NCI-H2227 (cell line): Measurements from ENCODE around the gene SLC24A4.
"Not testable (repeated sequence)": the region's sequence is repeated elsewhere in the genome, so short reads cannot be mapped to it uniquely, and the experiment has no call there.

ENCODE experiments used
- DNase-seq: peaks from one replicate; lab custom pipeline; 2025; ENCODE audit not compliant: unreplicated experiment; lab: John Stamatoyannopoulos, UW

The SLC24A4 gene

DNA sequence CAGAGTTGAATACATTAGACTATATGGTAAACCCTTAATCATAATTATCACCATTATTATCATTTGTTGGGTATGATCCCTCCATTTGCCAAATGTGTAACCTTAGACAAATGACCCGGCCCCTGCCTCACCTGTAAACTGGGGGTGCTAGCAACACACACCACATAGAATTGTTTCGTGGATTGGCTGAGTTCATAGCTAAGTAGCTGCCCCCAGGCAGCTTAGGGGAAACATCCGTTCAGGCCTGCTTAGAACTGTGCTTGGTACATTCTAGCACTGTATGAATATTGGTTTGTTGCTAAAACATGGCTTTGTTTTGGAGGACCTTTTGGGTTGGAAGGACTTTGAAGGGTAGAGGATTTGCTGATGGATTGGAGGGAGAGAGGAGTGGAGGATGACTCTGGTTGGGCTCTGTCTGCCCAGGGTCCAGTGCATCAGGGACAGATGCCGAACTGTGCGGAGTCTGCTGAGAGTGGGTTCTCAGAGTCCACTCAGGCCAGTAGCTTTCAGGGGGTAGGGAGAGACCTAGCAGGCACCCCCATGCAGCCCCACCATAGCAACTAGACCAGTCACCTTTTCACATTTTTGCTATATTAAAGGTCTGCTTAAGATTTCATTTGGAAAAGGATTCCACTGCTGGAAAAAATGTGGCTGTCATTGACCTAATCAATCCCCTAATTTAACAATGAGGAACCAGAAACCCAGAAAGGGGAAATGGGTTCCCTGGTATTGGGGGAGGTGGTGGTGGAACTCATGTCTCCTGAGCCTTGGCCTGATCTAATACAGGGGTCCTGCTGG, 192.8 kb downstream of the SLC24A4 start:
- no peak for DNase-seq

DNA sequence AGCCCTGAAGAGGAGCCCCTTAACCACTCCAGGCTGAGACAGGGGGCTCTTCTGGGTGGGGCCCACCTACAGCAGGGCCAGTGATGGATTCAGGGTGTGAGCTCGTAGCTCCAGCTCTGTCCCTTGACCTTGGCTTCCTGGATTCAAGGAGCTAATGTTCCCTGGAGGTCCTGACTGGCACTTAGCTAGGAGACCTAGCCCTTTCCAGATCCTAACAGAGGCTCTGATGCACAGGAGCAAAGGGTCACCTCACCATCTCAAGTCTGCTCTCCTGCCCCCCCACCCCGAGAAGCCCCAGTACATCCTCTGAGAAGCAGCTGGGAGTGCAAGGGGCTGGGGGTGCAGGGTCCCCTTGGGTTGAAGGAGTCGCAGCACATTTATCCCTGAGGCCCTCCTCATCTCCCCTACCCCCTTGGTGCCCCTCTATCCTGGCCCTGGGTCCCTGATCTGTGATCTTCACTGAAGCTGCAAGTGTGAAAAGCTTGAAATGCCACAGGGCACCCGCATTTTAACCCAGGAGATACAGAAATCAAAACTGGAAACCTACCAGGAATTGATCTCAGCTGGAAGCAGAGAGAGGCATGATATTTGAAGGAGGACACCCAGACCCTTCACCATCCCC, 193.5 kb downstream of the SLC24A4 start:
- DNase-seq, result no peak

DNA sequence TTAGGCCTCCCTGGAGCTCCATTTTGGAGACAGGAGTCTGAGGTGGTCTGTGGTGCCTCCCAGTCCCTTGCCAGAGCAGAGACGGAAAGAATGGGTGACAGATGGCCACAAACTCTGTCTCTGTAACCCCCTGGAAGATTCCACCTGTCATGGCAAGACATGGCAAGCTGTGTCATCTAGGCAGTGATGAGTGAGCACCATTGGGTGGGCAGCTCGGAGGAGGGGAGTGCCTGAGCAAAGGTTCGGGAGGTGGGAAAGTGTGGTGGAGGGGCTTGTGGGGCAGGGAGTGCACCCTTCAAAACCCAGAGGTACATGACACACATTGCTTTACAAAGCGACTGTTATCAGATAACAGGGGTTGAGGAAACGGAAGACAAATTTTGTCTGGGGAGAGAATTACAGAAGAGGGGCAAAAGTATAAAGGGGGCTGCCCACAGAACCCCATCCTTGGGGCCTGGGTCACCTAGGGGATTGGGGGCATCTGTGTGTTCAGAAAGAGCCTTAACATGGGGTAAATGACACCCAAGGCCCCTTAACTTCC, 194.1 kb downstream of the SLC24A4 start:
- DNase-seq, result no peak

DNA sequence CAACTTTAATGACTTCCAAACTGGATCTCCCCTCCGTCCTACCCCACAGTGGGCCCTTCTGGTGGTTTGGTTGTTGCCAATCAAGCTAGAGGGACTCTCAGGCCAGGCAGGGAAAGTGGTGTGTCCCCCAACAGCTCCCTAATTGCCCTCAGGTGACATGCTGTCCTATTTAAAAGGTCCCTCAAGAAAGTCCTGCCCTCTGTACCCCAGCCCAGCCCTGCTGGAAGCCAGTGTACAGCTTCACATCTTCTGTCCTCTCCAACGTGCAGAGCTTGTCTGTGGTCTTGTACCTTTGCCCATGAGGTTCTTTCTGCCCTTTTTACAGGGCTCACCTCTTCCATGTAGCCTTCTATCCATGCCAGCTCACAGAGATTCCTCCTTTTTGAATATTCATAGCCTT, 194.8 kb downstream of the SLC24A4 start:
- DNase-seq, result no peak

DNA sequence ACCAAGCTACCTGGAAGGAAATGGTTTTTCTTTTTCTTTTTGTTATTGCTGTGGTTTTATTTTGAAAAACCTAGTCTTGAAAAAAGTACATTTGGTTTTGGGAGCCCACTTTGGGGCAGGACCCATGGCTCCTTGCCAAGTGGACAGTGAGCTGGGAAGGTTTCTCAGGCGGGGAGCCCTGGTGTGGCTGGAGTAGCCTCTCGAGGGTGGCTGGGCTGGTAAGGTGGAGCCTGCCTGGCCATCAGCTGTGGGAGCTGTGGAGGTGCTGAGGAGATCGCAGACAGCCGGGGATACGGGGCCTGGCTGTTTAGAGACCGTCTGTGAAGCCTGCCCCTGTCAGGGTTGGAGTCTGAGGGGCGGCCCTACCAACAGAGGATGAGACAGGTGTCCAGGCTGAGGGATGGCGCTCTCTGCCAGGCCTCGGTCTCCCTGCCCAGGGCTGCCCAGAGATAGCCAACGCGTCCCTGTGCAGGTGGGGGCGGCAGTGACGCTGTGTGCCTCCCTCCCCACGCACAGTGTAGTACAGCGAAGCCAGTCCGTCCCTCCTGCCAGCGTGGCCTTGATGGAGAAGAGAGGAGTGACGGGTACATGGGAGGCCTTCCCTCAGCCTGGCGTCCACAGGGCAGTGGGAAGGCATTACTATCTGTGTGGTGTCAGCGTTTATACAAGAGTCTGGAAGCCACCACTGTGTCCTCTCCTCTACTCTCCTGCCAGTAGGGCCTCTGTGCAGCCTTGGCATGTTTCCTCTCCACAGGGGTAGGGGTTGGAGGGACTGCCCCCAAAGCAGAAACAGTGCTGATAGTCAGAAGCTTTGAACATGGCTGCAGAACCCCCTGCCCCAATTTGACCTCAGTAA, 196.5 kb downstream of the SLC24A4 start:
- no peak for DNase-seq

DNA sequence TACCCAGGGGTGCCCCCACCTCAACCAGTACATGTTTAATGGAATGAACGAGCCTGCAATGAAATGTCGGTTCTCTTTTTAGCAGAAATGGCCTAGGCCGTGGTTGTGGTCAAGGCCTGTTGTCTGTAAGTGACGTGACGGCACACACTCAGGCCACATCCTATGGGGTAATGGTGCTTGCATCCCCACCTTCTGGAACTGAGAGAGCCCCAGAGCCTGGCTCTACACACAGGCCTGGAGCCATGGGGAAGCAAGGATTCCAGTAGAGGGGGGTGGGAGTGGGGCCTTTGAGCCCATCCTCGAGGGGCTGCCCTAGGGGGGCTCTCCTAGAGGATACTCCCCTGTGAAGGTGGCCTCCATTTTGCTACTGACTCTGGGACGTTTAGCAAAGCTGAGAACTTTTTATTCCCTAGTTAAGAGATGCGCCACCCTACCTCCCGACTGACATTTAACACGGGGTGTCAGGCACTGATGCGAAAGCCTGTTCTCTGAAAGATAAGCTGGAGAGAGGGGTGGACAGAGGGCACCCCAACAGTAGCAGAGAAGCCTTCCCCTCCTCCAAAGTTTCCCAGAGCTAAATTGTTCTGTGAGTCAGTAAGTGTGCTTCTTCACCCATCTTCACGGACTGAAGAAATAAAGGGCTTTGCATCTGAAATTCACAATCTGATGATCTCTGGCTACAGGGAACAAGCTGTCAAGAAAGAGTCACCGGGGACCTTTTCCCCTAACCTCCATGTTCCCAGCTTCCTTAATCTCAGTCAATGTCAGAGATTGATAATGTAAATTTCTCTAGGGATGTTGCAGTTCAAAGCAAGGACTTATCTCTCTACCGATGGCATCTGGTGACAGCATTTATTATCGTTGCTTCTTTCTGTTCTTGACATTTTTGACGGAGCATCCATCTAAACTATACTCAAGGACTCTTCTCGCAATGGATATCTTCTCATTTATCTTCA, 197.4 kb downstream of the SLC24A4 start:
- no peak for DNase-seq

DNA sequence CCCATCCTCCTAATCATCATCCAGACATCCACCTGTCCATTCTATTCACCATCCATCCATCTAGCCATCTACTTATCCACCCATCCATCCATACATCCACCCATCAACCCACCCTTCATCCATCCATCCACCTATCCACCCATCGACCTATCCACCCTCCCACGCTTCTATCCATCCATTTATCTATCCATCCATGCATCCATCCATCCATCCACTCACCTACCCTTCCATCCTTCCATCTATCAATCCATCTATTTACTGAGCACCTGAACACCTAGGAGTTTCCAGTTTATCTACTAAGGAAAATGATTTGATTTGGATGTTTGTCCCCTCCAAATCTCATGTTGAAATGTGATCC, 198.1 kb downstream of the SLC24A4 start:
- DNase-seq, result no peak

DNA sequence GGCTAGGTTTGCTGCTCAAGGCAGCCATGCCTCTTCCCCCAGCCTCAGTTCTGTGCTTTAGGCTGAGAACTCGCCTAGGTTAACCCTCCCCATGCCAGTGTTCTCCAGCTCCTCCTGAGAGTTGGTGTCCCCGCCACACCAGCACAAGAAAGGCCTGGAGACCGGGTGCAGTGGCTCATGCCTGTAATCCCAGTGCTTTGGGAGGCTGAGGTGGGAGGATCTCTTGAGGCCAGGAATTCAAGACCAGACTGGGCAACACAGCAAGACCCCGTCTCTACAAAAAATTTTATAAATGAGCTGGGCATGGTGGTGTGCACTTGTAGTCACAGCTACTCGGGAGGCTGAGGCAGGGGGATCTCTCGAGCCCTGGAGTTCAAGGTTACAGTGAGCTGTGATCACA, 200.8 kb downstream of the SLC24A4 start:
- DNase-seq, result no peak

DNA sequence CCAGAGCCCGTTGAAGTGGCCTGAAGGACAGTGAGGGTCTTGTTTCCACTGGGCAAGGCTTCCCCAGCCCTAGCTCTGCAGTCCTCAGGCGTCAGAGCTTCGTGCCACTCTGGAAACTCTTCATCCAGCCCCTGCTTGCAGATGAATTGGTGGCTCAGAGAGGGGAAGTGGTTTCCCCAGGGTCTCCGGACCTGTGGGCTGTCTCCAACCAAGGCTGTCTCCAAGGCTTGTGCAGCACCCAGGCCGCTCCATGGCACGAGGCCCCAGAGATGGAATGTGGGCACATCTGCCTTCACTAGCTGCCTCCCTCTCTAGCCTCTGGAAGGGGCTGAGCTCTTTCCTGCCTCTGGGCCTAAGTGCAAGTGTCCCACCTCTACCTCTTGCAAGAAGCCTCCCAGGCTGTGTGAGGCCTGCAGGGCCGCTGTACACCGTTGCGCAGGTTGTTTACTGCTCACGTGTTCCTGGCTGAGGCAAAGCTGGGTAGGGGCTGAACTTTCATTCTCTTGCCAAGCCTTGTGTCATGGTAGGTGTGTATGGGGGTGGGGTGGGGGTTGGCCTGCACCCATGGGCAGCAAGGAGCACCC, 201.7 kb downstream of the SLC24A4 start:
- DNase-seq, result no peak

DNA sequence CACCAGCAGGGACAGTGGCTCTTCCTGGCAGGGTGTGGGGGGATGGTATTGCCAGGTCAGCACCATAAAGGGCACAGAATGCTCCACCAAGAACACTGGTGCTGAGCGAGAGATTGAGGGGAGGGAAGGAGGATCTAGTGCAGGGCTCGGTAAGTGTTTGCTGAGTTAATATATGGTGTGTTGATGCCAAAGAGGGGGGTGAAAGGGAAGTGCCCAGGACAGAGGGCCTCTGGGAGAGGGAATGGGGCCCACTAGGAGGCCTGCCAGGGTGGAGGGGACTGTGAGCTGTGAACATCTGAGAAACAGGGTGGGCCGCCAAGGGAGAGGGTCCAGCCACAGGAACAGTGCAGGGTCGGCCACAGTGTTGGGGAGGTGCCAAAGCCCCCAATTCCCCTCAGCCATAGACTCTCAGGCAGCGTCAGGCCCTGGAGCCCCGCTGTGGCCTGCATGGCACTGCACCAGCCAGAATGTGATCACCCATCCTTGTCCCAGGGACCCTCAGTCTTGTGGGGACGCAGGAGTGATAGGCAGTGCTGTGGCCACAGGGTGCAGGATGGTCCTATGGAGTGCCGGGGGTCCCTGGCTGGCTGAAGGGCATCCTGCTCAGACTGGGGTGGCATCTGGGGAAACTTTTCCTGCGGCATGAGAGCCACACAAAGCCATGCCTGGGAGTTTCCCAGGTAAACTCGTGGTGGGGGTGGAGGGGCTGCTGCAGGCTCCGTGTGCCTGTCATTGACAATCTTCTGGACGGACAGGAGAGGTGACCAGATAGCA, 202.5 kb downstream of the SLC24A4 start:
- DNase-seq, result no peak

DNA sequence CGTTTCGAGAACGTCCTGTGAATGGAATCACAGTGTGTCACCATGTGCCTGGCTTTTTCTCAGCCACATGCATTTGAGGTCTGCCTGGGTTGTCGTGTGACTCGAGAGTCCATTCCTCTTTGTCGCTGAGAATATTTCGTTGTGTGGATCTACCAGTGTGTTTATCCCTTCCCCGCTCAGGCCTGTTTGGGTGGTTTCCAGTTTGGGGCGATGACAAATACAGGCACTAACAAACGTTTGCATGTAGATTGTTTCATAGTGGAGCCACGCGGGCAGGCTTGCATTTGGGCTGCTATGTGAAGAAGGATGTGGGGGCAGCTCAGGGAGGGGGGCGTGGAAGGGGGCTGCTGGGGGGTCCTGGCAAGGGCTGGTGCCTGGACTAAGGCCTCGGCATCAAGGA, 204.8 kb downstream of the SLC24A4 start:
- DNase-seq, result no peak

DNA sequence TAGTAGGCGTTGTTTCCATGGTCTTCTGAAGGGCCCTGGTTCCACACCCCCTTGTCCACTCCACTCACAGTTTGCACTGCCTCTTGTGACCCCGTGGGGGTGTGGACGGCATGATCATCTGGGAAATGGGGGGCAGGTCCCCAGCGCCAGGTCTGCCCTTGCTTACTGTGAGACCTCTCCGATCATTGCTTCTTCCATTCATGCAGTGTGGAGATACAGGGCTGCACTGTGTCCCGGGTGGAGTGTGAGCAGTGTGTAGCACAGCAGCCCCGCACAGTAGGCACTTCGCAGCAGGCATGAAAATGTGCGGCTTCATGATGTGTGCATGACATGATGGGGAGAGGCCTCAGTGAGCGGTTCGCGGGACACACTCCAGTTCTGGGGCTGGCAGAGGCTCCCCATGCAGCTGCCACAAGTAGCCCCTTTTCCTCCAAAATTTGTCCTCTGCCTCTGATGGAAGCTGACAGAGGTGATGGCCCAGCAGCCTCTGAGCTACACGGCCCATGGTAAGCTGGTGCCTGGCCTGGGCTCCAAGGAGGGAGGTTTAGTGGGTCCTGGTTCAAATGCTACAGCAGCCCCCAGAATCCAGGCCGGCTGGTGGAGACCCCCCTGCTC, 205.6 kb downstream of the SLC24A4 start:
- DNase-seq, result no peak

DNA sequence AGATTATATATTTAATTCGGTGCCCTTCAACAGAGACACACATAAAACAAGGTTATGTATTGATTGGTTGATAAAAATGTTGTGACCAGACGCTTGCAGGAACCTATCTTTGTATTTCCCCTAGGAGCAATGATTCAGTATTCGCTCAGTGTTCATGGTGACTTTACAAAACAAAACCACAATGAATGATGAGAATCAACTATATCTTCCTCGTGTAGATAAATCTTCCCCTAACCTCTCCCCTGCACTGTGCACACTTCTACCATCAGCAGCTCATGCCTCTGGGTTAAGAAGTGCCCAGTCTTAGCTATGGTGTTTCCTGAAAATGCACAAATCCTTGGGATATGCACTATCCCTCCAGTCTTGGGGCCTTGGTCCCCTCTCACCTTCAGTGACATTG, 206.9 kb downstream of the SLC24A4 start:
- no peak for DNase-seq

DNA sequence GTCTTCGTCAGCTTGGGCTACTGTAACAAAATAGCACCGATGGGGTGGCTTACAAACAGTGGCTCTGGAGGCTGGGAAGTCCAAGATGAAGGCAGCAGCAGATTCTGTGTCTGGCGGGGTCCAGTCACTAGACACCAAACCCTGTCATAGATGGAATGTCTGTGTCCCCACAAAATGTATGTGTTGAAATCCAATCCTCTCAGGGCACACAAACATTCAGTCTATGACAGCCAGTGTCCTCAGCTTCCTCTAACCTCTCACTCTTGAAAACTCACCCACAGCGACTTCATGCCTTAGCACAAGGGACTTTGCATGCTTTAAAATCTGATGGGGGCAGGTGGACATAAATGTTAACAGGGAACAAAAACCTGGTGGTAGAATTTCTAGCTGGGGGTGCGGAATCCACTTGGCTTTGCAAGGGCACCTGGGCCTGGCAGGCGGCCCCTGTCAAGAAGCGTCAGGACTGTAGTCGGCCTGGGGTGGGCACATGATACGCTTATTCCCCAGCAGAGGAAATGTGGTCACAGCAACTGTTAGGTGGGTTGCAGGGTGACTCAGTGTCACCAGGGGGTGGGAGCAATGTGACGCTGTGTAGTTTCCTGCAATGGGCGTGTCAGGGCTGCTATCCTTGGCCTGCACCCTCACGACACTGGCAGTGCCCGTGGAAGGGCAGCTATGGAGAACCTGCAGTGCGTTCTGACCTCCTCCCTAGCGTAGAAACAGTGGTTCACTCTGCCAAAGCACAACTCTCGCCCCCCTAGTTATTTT, 208.3 kb downstream of the SLC24A4 start:
- DNase-seq, result no peak

DNA sequence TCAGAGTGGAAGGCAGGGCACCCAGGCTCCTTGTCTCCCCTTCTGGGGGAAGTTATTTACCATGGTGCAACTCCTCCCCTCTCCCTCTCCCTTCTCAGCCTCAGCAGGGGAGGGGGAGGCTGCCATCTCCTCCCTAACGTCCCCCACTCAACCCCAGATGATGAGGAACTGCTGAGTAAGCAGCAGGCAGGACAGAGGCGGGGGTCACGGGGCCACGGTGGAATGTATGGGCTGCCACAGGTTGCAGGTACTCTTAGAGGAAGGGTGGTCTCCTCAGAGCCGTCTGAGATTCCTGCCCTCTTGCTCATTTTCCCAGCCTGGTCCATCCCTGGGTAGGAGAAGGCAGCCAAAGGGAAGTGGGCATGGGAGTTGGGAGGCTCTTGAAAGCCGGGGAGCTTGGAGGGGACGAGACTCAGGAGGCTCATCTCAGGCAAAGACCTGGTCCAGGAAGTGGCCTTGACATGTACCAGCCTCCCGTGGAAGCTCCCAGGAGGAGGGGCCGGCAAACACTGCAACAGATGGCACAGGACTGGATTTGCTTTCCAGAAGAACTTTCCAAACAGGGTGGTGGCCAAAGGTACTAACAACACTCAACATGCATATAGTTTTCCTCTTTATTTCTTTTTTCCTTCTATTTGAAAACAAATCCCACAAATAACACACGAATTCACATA, 209.7 kb downstream of the SLC24A4 start:
- DNase-seq, result no peak

DNA sequence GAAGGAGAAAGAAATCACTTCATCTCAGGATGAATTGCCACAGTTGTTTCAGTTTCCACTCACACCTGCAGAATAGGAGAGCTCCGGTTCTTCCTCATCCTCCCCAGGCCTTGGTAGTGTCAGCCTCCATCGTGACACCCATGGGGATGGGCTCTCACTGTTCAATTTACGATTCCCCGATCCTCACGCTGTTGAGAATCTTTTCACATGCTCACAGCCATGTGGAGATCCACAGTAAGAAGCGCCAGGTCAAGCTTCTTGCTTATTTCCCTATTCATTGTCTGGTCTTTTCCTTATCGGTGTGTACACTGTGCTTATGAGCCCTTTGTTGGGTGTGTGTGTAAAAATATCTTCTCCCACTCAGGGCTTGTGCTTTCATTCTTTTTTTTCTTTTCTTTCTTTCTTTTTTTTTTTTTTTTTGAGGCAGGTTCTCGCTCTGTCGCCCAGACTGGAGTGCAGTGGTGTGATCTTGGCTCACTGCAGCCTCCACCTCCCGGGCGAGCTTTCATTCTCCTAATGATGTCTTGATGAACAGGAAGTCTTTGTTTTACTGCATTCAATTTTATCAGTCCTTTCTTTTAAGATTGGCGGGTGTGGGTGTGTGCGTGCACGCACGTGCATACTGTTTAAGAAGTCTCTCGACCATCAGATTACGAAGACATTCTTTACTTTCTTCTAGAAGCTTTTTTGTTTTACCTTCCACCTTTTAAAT, 212.1 kb downstream of the SLC24A4 start:
- no peak for DNase-seq

DNA sequence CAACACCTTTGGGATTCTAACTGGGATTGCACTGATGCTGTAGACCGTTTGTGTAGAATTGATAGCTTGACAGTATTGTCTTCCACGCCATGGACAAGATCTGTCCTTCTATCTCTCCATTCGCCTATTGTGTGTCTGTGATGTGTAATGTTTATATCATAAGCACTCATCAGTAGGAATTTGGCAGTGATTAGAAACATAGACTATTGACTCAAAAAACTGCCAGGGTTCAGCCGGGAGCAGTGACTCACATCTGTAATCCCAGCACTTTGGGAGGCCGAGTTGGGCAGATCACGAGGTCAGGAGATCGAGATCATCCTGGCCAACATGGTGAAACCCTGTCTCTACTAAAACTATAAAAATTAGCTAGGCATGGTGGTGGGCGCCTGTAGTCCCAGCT, 213.3 kb downstream of the SLC24A4 start:
- not testable (repeated sequence) for DNase-seq
